Endothelial cell of umbilical vein (primary cell): ENCODE results near the gene GEMIN8. TPM values are rescaled to one million over a fixed set of nuclear protein-coding genes. Genes with fewer than 3 reads are reported as not detected.

ENCODE experiments used
- BruUV-seq: library from RNA; stranded (reverse); fragments of 400-500 nt; replicated peaks from 2 replicates; lab custom pipeline; 2021; lab: Mats Ljungman, UMichigan
- CTCF ChIA-PET: fragments of 300-600, 350-600 bp; sonication (Branson Sonifier 250); formaldehyde crosslinking; loops from one replicate; lab custom pipeline; 2021; ENCODE audit warnings: antibody characterized with exemption, inconsistent platforms; lab: Charles Lee
- POLR2A ChIA-PET: fragments of 300-600, 350-600 bp; sonication (Branson Sonifier 250); formaldehyde crosslinking; loops from one replicate; lab custom pipeline; 2021; ENCODE audit warnings: antibody characterized with exemption, inconsistent platforms; lab: Charles Lee
- DNase-seq: peaks from one replicate; pipeline ENCODE4 v3.0.0-alpha.2; 2011; ENCODE audit warnings: low read depth, low spot score
- FAIRE-seq: peaks from 2 replicates; lab custom pipeline; 2011; peaks lifted over from hg19 to GRCh38; lab: Jason Lieb, UNC
- H2AFZ ChIP-seq: 2 replicates; pipeline ENCODE4 v1.6.0; 2012; ENCODE audit warnings: low read depth, low read length, control low read depth, inconsistent platforms
- H3K27ac ChIP-seq: 2 replicates; pipeline ENCODE4 v1.5.1; 2011; ENCODE audit warnings: low read depth, mild to moderate bottlenecking, control low read depth, low read length, moderate library complexity; ENCODE audit not compliant: insufficient read depth
- H3K27me3 ChIP-seq, 2 experiments: 2 replicates each; pipeline versions ENCODE4 v1.6.0 to v1.6.1; 2011; ENCODE audit warnings: low read length in 2 of 2, mixed read lengths in 1 of 2; ENCODE audit not compliant: control insufficient read depth in 2 of 2, insufficient read depth in 2 of 2
- H3K36me3 ChIP-seq, 2 experiments: 2 replicates in 1 of 2; 3 replicates in 1 of 2; pipeline ENCODE4 v1.5.1; 2011; ENCODE audit warnings: low read length in 2 of 2, mild to moderate bottlenecking in 1 of 2, moderate library complexity in 1 of 2; ENCODE audit not compliant: control insufficient read depth in 2 of 2, insufficient read depth in 2 of 2; ENCODE audit errors: extremely low read depth in 1 of 2
- H3K4me1 ChIP-seq: 3 replicates; pipeline ENCODE4 v1.5.1; 2011; ENCODE audit warnings: mild to moderate bottlenecking, low read length; ENCODE audit not compliant: control insufficient read depth, insufficient read depth; ENCODE audit errors: extremely low read depth
- H3K4me2 ChIP-seq: 2 replicates; pipeline ENCODE4 v1.6.1; 2011; ENCODE audit warnings: low read length, control low read depth, mixed read lengths; ENCODE audit not compliant: insufficient read depth
- H3K4me3 ChIP-seq, 3 experiments: fragments of 200-600 bp in 1 of 3; sonication (generic), shearing (Covaris generic) in 1 of 3; replicated peaks in 1 of 3; 2 replicates each; pipeline ENCODE4 v1.5.1; 2011 to 2016; ENCODE audit warnings: control low read depth in 3 of 3, low read length in 3 of 3, mild to moderate bottlenecking in 2 of 3, inconsistent platforms in 1 of 3, low read depth in 1 of 3, moderate library complexity in 1 of 3; ENCODE audit not compliant: insufficient read depth in 1 of 3
- H3K79me2 ChIP-seq: 2 replicates; pipeline ENCODE4 v1.6.0; 2012; ENCODE audit warnings: low read length, inconsistent platforms; ENCODE audit not compliant: control insufficient read depth, insufficient read depth
- H3K9ac ChIP-seq: replicated peaks from 2 replicates; pipeline ENCODE3; 2011; ENCODE audit warnings: low read length, control low read depth; ENCODE audit not compliant: insufficient read depth; ENCODE audit errors: extremely low read depth
- H3K9me1 ChIP-seq: replicated peaks from 3 replicates; pipeline ENCODE4 v1.6.0; 2011; ENCODE audit warnings: mild to moderate bottlenecking, low read length; ENCODE audit not compliant: control insufficient read depth, insufficient read depth; ENCODE audit errors: extremely low read depth
- H3K9me3 ChIP-seq: replicated peaks from 2 replicates; pipeline ENCODE4 v1.5.1; 2012; ENCODE audit warnings: low read length, inconsistent platforms; ENCODE audit not compliant: control insufficient read depth, insufficient read depth
- H4K20me1 ChIP-seq: replicated peaks from 2 replicates; pipeline ENCODE3; 2011; ENCODE audit warnings: mild to moderate bottlenecking, low read length; ENCODE audit not compliant: control insufficient read depth, insufficient read depth; ENCODE audit errors: extremely low read depth
- CTCF ChIP-seq, 2 donors: IDR thresholded peaks; 1 replicate in 1 of 2; 2 replicates in 1 of 2; pipeline ENCODE4 v1.5.1; 2011; ENCODE audit warnings: low read length in 2 of 2, mild to moderate bottlenecking in 2 of 2, moderate library complexity in 2 of 2, control low read depth in 1 of 2, inconsistent platforms in 1 of 2, low read depth in 1 of 2; ENCODE audit not compliant: insufficient read depth in 1 of 2; ENCODE audit errors: extremely low read depth in 1 of 2
- EZH2 ChIP-seq: IDR thresholded peaks from 2 replicates; pipeline ENCODE4 v1.6.1; 2012; ENCODE audit warnings: borderline replicate concordance, low read depth, mild to moderate bottlenecking, moderate library complexity, low read length, inconsistent platforms; ENCODE audit not compliant: severe bottlenecking
- FOS ChIP-seq: IDR thresholded peaks from 2 replicates; pipeline ENCODE4 v1.6.1; 2011; ENCODE audit warnings: mild to moderate bottlenecking, low read length, moderate library complexity, borderline replicate concordance; ENCODE audit not compliant: insufficient read depth
- GATA2 ChIP-seq: IDR thresholded peaks from 2 replicates; pipeline ENCODE4 v1.7.0; 2011; ENCODE audit warnings: low read depth, mild to moderate bottlenecking, moderate library complexity, mixed read lengths, low read length; ENCODE audit not compliant: insufficient read length, insufficient read depth
- JUN ChIP-seq: IDR thresholded peaks from 2 replicates; pipeline ENCODE4 v1.6.1; 2011; ENCODE audit warnings: borderline replicate concordance, low read depth; ENCODE audit not compliant: insufficient read length, insufficient read depth
- MAX ChIP-seq: IDR thresholded peaks from 2 replicates; pipeline ENCODE4 v1.6.1; 2011; ENCODE audit not compliant: insufficient read depth, insufficient read length
- MYC ChIP-seq: IDR thresholded peaks from one replicate; pipeline ENCODE4 v1.6.1; 2011; ENCODE audit warnings: mild to moderate bottlenecking, low read depth, low read length
- POLR2A ChIP-seq: IDR thresholded peaks from 2 replicates; pipeline ENCODE4 v1.6.1; 2012; ENCODE audit warnings: low read depth, mild to moderate bottlenecking, control low read depth, low read length
- POLR2AphosphoS5 ChIP-seq: IDR thresholded peaks from 2 replicates; pipeline ENCODE4 v1.6.1; 2012; ENCODE audit warnings: low read depth, mild to moderate bottlenecking, control low read depth, low read length, moderate library complexity; ENCODE audit not compliant: insufficient read depth
- dilution Hi-C: fragments of 300-500 bp; cut with MboI; formaldehyde crosslinking; loops from one replicate; pipeline ENCODE4 v1.15.0; 2019; ENCODE audit warnings: low sequenced_read_pairs; ENCODE audit not compliant: extremely low pct_ligation_motif_present
- intact Hi-C: fragments of 100-400 bp; cut with micrococcal nuclease; formaldehyde crosslinking; loops from one replicate; pipeline ENCODE4 v1.10.0; 2022
- polyA plus RNA-seq, 4 experiments: library from polyadenylated mRNA; depleted of rRNA in 3 of 4; stranded (reverse) in 3 of 4; unstranded in 1 of 4; fragments of >200 nt; gene quantifications; 2 replicates each; pipeline versions ENCODE4 v1.2.1 to v1.2.3, GENCODE V29; 2011 to 2012; ENCODE audit warnings: missing spikeins in 1 of 4
- total RNA-seq: library from RNA; stranded (reverse); gene quantifications from 2 replicates; pipeline ENCODE4 v1.2.3, GENCODE V29; 2021

The GEMIN8 gene
- total and polyA plus RNA-seq, 2 donors (not counting 3 experiments of a cell fraction or from before 2014, with no cell fraction given): 18.5 to 24.5 TPM

GRCh38 chrX:13966071-13966792 lies 63.5 kb downstream of the GEMIN8 start:
- Histone ChIP-seq H3K9me1 (no peaks in the 10 kb centered on the region), H3K9me3 (no peaks in the 10 kb centered on the region), H3K9ac (no peak overlapping the region), H3K4me2 (no peak overlapping the region), H3K4me3 (no peak overlapping the region), H3K79me2 (no peaks in the 10 kb centered on the region), H4K20me1 (no peaks in the 10 kb centered on the region), H3K27me3 (no peaks in the 10 kb centered on the region), H2AFZ (no peak overlapping the region), H3K4me1 (no peaks in the 10 kb centered on the region), H3K36me3 (no peaks in the 10 kb centered on the region), H3K27ac (no peak overlapping the region)
- ChIA-PET CTCF (no interaction called here), POLR2A (no interaction called here)
- intact Hi-C loops: no loop called here
- DNase-seq: no peak
- no peak for FAIRE-seq
- dilution Hi-C loops: no loop called here
- BruUV-seq: no TSS peak
- TF ChIP-seq JUN (no peak), MYC (no peak), FOS (no peak), CTCF (IDR thresholded peaks at IDR 0.05; ENCODE audit: extremely low read depth in 1 of 2, insufficient read depth in 1 of 2, low read depth in 1 of 2, low read length in 2 of 2) (no peak), MAX (no peak), POLR2AphosphoS5 (no peak), POLR2A (no peak), GATA2 (no peak), EZH2 (no peak)
